GM18907 (cell line): ENCODE measurements around the gene WAC.
A peak's percentile ranks its signal among the peaks of the same experiment; 100 is the strongest.
"Not testable (repeated sequence)": the region's sequence is repeated elsewhere in the genome, so short reads cannot be mapped to it uniquely, and the experiment has no call there.

ENCODE experiments used
- ATAC-seq: cut with Tn5 transposase; IDR thresholded peaks from one replicate; pipeline ENCODE4 v1.9.1; 2021; ENCODE audit warnings: mild to moderate bottlenecking, moderate library complexity; ENCODE audit not compliant: unreplicated experiment

WAC gene, protein sequence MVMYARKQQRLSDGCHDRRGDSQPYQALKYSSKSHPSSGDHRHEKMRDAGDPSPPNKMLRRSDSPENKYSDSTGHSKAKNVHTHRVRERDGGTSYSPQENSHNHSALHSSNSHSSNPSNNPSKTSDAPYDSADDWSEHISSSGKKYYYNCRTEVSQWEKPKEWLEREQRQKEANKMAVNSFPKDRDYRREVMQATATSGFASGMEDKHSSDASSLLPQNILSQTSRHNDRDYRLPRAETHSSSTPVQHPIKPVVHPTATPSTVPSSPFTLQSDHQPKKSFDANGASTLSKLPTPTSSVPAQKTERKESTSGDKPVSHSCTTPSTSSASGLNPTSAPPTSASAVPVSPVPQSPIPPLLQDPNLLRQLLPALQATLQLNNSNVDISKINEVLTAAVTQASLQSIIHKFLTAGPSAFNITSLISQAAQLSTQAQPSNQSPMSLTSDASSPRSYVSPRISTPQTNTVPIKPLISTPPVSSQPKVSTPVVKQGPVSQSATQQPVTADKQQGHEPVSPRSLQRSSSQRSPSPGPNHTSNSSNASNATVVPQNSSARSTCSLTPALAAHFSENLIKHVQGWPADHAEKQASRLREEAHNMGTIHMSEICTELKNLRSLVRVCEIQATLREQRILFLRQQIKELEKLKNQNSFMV

GRCh38 chr10:28532337-28533185, at the start of gene WAC:
TSS of gene WAC (plus strand) at chr10:28533118. CDS start at chr10:28533580, 462 bp downstream.
- peak; percentile 87 for ATAC-seq

GRCh38 chr10:28489206-28489605, 43.7 kb upstream of the WAC start:
- no peak for ATAC-seq

- ATAC-seq, result not testable (repeated sequence)
Measured at GRCh38 chr10:28490256-28490865, 42.6 kb upstream of the WAC start.

GRCh38 chr10:28492116-28492920, 40.6 kb upstream of the WAC start:
- no peak for ATAC-seq

DNA sequence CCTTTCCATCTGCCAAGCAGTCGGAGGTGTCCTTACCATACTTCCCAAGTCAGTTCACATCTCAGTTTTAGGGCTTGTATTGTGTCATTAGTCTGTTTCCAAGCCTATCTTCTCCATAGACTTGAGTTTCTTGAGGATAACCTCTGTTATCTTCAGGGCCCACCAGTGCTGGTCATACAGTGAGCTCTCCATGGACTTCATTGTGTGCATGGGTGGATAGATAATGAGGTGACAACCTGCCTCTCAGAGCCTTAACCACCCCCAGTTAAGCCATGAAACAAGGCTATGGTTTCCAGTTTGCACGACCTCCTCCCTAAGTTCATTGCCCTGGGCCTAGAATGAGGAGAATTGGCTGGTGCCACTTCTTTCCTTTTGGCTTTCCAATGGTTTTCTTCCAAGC, 38.5 kb upstream of the WAC start:
- ATAC-seq, result no peak

DNA sequence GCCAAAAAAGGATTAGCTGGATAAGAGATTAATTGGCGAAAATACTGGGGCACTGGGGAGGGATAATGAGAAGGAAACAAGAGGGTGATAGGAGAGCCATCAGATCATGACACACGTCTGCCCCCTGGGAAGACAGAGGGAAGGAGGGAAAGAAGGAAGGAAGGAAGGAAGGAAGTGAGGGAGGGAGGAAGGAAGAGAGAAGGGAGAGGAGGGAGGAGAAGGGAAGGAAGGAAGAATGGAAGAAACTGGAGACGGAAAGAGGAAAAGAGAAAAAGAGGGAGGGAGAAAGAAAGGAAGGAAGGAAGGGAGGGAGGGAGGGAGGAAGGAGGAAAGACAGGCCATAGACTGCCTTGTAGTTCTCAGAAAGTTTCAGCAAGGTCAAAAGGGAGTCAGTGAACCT, 37.8 kb upstream of the WAC start:
- ATAC-seq, result no peak

- ATAC-seq, result no peak
Measured at GRCh38 chr10:28496017-28496416, 36.9 kb upstream of the WAC start.

DNA sequence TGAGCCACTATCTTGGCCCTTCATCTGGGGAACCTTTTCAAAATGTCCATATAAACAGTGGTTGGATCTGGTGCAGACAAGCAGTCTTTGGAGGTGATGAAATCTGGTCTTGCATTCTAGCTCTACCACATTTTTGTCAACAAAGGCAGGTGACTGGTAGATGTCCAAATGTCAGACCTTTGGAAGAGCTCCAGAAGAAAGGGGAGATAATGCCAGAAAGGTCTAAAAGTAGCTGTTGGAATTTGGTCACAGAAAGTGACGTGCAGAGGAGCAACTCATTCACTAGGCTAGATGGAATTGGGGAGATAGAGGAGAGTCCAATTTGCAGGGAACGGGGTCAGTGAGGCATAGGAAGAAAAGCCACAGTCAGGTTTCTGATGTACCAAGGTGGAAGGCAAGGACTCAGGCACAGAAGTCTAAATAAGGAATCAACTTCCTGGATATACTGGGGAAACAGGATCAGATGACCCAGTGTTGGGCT, 36.4 kb upstream of the WAC start:
- no peak for ATAC-seq

DNA sequence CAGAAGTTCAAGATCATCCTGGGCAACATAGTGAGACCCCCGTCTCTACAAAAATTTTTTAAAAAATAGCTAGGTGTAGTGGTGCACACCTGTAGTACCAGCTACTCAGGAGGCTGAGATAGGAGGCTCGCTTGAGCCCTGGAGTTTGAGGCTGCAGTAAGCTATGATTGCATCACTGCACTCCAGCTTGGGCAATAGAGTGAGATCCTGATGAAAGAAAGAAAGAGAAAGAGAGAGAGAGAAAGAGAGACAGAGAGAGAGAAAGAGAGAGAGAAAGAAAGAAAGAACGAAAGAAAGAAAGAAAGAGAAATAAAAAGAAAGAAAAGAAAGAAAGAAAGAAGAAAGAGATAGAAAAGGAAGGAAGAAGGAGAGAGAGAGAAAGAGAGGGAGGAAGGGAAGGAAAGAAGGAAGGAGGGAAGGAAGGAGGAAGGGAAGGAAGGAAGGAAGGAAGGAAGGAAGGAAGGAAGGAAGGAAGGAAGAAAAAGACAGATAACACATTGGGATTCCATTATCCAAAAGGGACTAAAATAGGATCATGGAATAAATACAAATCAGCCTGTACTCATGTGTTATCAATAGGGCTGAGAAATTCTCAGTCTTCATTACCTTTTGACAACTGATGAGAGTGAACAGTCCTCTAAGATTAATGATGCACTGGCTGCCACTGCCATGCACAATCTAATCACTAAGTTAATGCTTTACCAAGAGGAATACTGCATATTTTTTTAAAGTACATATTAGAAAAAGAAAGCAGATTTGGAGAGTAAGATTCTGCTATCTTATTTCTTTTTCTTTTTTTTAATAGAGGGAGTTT, 35.4 kb upstream of the WAC start:
- ATAC-seq, result no peak

- ATAC-seq, result not testable (repeated sequence)
Measured at GRCh38 chr10:28500203-28500602, 32.7 kb upstream of the WAC start.

DNA sequence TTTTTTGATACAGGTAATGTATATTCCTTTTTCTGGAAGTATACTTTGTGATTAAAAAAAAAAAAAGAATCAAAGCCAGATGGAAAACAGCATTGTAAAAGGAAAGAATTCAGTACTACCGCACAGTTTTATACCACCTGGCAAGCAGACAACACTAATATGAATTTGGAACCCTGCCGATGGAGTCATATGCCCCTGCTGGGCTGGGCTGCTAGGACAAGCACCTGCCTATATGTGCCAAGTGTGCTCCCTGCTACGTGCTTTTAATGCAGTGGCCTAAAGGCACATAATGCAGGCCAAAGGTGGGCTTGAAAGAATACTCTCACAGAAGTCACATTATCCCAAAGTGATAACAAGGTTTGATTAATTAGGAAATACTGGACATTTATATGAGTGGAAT, 29.8 kb upstream of the WAC start:
- no peak for ATAC-seq

DNA sequence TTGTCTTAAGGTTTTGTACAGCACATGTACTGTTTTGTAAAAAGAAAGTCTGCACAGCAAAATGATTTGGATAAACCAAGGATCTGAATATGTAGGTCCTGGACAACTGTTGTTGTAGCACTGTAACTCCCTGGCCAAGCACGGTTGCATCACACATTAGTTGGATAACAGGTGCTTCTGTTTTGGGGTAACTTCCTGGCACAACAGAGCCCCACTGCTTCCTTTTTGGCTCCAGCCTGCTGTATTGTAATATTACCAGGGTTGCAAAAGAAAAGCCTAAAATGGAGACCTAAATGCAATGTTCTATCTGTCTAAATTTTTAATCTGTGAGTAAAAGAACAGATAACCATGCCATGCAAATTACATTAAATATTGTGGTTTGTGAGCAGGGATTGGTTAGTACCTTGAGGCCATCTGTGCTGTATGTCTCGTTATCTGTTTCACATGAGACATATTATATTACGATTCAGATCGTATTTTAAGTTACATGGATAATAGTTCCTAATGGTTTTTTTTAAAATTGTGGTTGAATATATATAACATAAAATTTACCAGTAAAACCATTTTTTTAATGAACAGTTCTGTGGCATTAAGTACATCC, 27.5 kb upstream of the WAC start:
- ATAC-seq, result no peak

- ATAC-seq, result no peak
Measured at GRCh38 chr10:28508304-28508925, 24.5 kb upstream of the WAC start.

GRCh38 chr10:28509286-28509685, 23.6 kb upstream of the WAC start:
- ATAC-seq, result no peak

GRCh38 chr10:28514648-28515047, 18.3 kb upstream of the WAC start:
- ATAC-seq, result no peak

GRCh38 chr10:28520346-28520745, 12.6 kb upstream of the WAC start:
- ATAC-seq, result no peak

GRCh38 chr10:28520828-28521227, 12.1 kb upstream of the WAC start:
- not testable (repeated sequence) for ATAC-seq

GRCh38 chr10:28521961-28522360, 11.0 kb upstream of the WAC start:
- not testable (repeated sequence) for ATAC-seq
